HepG2 (cell line): Measurements from ENCODE around the gene SHANK2. TPM values are rescaled to one million over a fixed set of nuclear protein-coding genes. Genes with fewer than 3 reads are reported as not detected.

Experiments
- DMAP1 ChIP-seq: IDR thresholded peaks from 2 replicates; pipeline ENCODE4 v1.6.1; 2016
- FOXP1 ChIP-seq, 2 experiments: fragments of 450-650 bp in 1 of 2; IDR thresholded peaks; 2 replicates each; pipeline ENCODE4 v1.6.1; 2017 to 2018; ENCODE audit warnings: antibody characterized with exemption in 1 of 2
- KDM2A ChIP-seq: sonication (generic); formaldehyde crosslinking; IDR thresholded peaks from 2 replicates; pipeline ENCODE4 v1.4.0; 2020; ENCODE audit warnings: low read depth, missing genetic modification reagents, borderline replicate concordance
- LCORL ChIP-seq, 2 experiments: fragments of 450-650 bp in 1 of 2; sonication (generic) in 1 of 2; formaldehyde crosslinking in 1 of 2; IDR thresholded peaks; 2 replicates each; pipeline versions ENCODE4 v1.5.0 to v1.6.1; 2017 to 2020; ENCODE audit warnings: antibody characterized with exemption in 1 of 2, missing genetic modification reagents in 1 of 2
- MAFK ChIP-seq, 2 experiments: IDR thresholded peaks in 1 of 2; conservative IDR thresholded peaks in 1 of 2; 2 replicates each; pipeline ENCODE4 v1.6.1; 2011; ENCODE audit warnings: improper control_type of control experiment in 2 of 2, low read length in 2 of 2
- NAIF1 ChIP-seq: sonication (generic); formaldehyde crosslinking; IDR thresholded peaks from 2 replicates; pipeline ENCODE4 v1.5.0; 2020; ENCODE audit warnings: mild to moderate bottlenecking, missing genetic modification reagents, borderline replicate concordance
- NCOR1 ChIP-seq: fragments of 200-600 bp; sonication (generic); IDR thresholded peaks from 2 replicates; pipeline ENCODE4 v1.7.0; 2017; ENCODE audit warnings: antibody characterized with exemption, low read length, borderline replicate concordance
- NR2F6 ChIP-seq, 2 experiments: IDR thresholded peaks; 2 replicates each; pipeline ENCODE4 v1.6.1; 2016; ENCODE audit warnings: antibody characterized with exemption in 1 of 2, mild to moderate bottlenecking in 1 of 2
- SKIL ChIP-seq: sonication (generic); formaldehyde crosslinking; IDR thresholded peaks from 2 replicates; pipeline ENCODE4 v1.8.0; 2022; ENCODE audit warnings: missing genetic modification reagents, mild to moderate bottlenecking, moderate library complexity, borderline replicate concordance
- TEAD3 ChIP-seq: optimal IDR thresholded peaks from 2 replicates; pipeline ENCODE3; 2016; ENCODE audit warnings: borderline replicate concordance
- TIGD3 ChIP-seq: sonication (generic); formaldehyde crosslinking; IDR thresholded peaks from 2 replicates; pipeline ENCODE4 v1.5.1; 2020; ENCODE audit warnings: mild to moderate bottlenecking, missing genetic modification reagents, borderline replicate concordance
- ZKSCAN1 ChIP-seq: fragments of 150-350 bp; IDR thresholded peaks from 2 replicates; pipeline ENCODE4 v1.6.1; 2014; ENCODE audit warnings: low read length
- ZMYM2 ChIP-seq: sonication (generic); formaldehyde crosslinking; IDR thresholded peaks from 2 replicates; pipeline ENCODE4 v1.8.0; 2022; ENCODE audit warnings: mild to moderate bottlenecking, missing genetic modification reagents
- ZNF124 ChIP-seq: sonication (generic); formaldehyde crosslinking; IDR thresholded peaks from 2 replicates; pipeline ENCODE4 v1.4.0; 2020; ENCODE audit warnings: missing genetic modification reagents
- ZNF350 ChIP-seq: sonication (generic); formaldehyde crosslinking; IDR thresholded peaks from 2 replicates; pipeline ENCODE4 v1.4.0; 2020; ENCODE audit warnings: mild to moderate bottlenecking, low read depth, missing genetic modification reagents, borderline replicate concordance
- ZNF543 ChIP-seq: sonication (generic); formaldehyde crosslinking; IDR thresholded peaks from 2 replicates; pipeline ENCODE4 v1.4.0; 2020; ENCODE audit warnings: mild to moderate bottlenecking, missing genetic modification reagents
- ZNF615 ChIP-seq: sonication (generic); formaldehyde crosslinking; IDR thresholded peaks from 2 replicates; pipeline ENCODE4 v1.5.0; 2020; ENCODE audit warnings: mild to moderate bottlenecking, missing genetic modification reagents, borderline replicate concordance
- ZNF619 ChIP-seq: sonication (generic); formaldehyde crosslinking; IDR thresholded peaks from 2 replicates; pipeline ENCODE4 v1.4.0; 2020; ENCODE audit warnings: mild to moderate bottlenecking, missing genetic modification reagents
- polyA plus RNA-seq, 8 experiments: library from polyadenylated mRNA; depleted of rRNA in 3 of 8; stranded (reverse) in 7 of 8; unstranded in 1 of 8; fragments of >200 nt; fragmentation: Illumina TruSeq in 4 of 8; extraction: Trizol in 4 of 8; gene quantifications; 2 replicates each; pipeline versions ENCODE4 v1.2.1 to v1.2.3, GENCODE V29; 2011 to 2016; ENCODE audit warnings: low read depth in 4 of 8, missing spikeins in 1 of 8, mixed read lengths in 1 of 8; ENCODE audit not compliant: insufficient read depth in 1 of 8
- total RNA-seq, 5 experiments: library from RNA; depleted of rRNA; stranded (reverse); fragments of >200 nt; fragmentation: Illumina TruSeq; extraction: Trizol; gene quantifications; 2 replicates each; pipeline ENCODE4 v1.2.3, GENCODE V29; 2016; ENCODE audit warnings: low read depth in 1 of 5
- TF ChIP-seq, protein P1 (sequence below): sonication (generic); formaldehyde crosslinking; IDR thresholded peaks from 2 replicates; pipeline ENCODE4 v1.4.0; 2020; ENCODE audit warnings: missing genetic modification reagents, borderline replicate concordance
- TF ChIP-seq, protein P2 (sequence below), 2 experiments: sonication (generic) in 1 of 2; formaldehyde crosslinking in 1 of 2; IDR thresholded peaks; 2 replicates each; pipeline versions ENCODE4 v1.5.1 to v1.6.1; 2011 to 2020; ENCODE audit warnings: borderline replicate concordance in 1 of 2, low read depth in 1 of 2, low read length in 1 of 2, mild to moderate bottlenecking in 1 of 2, missing genetic modification reagents in 1 of 2, moderate library complexity in 1 of 2

SHANK2 gene
- total and polyA plus RNA-seq, 2 of the 13 experiments (the other 11 are each of a cell fraction or from before 2014, with no cell fraction given): 10.2 to 13.0 TPM

GRCh38 chr11:71252770-71253730, 673 bp upstream of the SHANK2 start (continued):
- TF ChIP-seq, protein P1, sequence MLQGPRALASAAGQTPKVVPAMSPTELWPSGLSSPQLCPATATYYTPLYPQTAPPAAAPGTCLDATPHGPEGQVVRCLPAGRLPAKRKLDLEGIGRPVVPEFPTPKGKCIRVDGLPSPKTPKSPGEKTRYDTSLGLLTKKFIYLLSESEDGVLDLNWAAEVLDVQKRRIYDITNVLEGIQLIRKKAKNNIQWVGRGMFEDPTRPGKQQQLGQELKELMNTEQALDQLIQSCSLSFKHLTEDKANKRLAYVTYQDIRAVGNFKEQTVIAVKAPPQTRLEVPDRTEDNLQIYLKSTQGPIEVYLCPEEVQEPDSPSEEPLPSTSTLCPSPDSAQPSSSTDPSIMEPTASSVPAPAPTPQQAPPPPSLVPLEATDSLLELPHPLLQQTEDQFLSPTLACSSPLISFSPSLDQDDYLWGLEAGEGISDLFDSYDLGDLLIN (CRISPR knock-in tag): no peak
- peak; percentile 15; the same call in 1 of the 2 replicates for TF ChIP-seq ZNF124 (CRISPR knock-in tag)
- no peak for TF ChIP-seq TIGD3
- 0 out of 2 replicates have a peak, but pooled peaks have one; percentile 46 for TF ChIP-seq DMAP1 (CRISPR knock-in tag)
- TF ChIP-seq, protein P2, sequence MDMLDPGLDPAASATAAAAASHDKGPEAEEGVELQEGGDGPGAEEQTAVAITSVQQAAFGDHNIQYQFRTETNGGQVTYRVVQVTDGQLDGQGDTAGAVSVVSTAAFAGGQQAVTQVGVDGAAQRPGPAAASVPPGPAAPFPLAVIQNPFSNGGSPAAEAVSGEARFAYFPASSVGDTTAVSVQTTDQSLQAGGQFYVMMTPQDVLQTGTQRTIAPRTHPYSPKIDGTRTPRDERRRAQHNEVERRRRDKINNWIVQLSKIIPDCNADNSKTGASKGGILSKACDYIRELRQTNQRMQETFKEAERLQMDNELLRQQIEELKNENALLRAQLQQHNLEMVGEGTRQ (IDR thresholded peaks at IDR 0.05; ENCODE audit: low read depth, low read length): no peak
- TF ChIP-seq, protein P2 (CRISPR knock-in tag; IDR thresholded peaks at IDR 0.05; ENCODE audit: borderline replicate concordance): no peak
- TF ChIP-seq ZMYM2: 0 out of 2 replicates have a peak, but pooled peaks have one; percentile 27
- TF ChIP-seq LCORL (IDR thresholded peaks at IDR 0.05): no peak; the same call in 1 of the 2 replicates
- peak; percentile 76 for TF ChIP-seq LCORL (CRISPR knock-in tag; IDR thresholded peaks at IDR 0.05)
- TF ChIP-seq NAIF1 (CRISPR knock-in tag): no peak; the same call in 1 of the 2 replicates
- TF ChIP-seq KDM2A (CRISPR knock-in tag): peak; percentile 56; the same call in 1 of the 2 replicates
- no peak for TF ChIP-seq MAFK (conservative IDR thresholded peaks at IDR 0.05 in 1 of 2, IDR thresholded peaks at IDR 0.05 in 1 of 2; ENCODE audit: low read length in 2 of 2)
- peak; percentile 52; the same call in 1 of the 2 replicates for TF ChIP-seq ZNF350
- TF ChIP-seq NR2F6 (IDR thresholded peaks at IDR 0.05): peak; percentile 75
- TF ChIP-seq NR2F6 (CRISPR knock-in tag; IDR thresholded peaks at IDR 0.05): no peak; the same call in 1 of the 2 replicates
- 0 out of 2 replicates have a peak, but pooled peaks have one; percentile 7 for TF ChIP-seq ZNF543
- 0 out of 2 replicates have a peak, but pooled peaks have one; percentile 38 for TF ChIP-seq ZNF619 (CRISPR knock-in tag)
- no peak for TF ChIP-seq ZNF615
- peak; percentile 82 for TF ChIP-seq TEAD3 (CRISPR knock-in tag)
- TF ChIP-seq FOXP1 (IDR thresholded peaks at IDR 0.05): no peak
- peak; percentile 68; the same call in 1 of the 2 replicates for TF ChIP-seq FOXP1 (CRISPR knock-in tag; IDR thresholded peaks at IDR 0.05)
- 0 out of 2 replicates have a peak, but pooled peaks have one; percentile 23 for TF ChIP-seq ZKSCAN1
- peak; percentile 81 for TF ChIP-seq NCOR1
- TF ChIP-seq SKIL (CRISPR knock-in tag): peak; percentile 69; the same call in 1 of the 2 replicates
